GM12878 (cell line): ENCODE results near the gene STAT5B. TPM values are rescaled to one million over a fixed set of nuclear protein-coding genes. Genes with fewer than 3 reads are reported as not detected.

Experiments
- ATAC-seq: fragments of 200-7000 bp; cut with Tn5 transposase; 3 replicates; pipeline ENCODE4 v1.9.1; 2020; ENCODE audit warnings: mild to moderate bottlenecking, moderate library complexity
- BruUV-seq: library from RNA; stranded (reverse); fragments of 400-500 nt; replicated peaks from 2 replicates; lab custom pipeline; 2021; lab: Mats Ljungman, UMichigan
- CTCF ChIA-PET: fragments of 300-600 bp; sonication (Branson Sonifier 250); formaldehyde crosslinking; extraction: SDS; loops from one replicate; lab custom pipeline; 2021; ENCODE audit warnings: inconsistent platforms; lab: Yijun Ruan, JAX
- POLR2A ChIA-PET: fragments of 350-600 bp; formaldehyde crosslinking; extraction: SDS; loops from one replicate; lab custom pipeline; 2021; ENCODE audit warnings: inconsistent platforms; lab: Charles Lee
- RAD21 ChIA-PET: fragments of 300-600 bp; sonication (Branson Sonifier 250); formaldehyde crosslinking; loops from one replicate; lab custom pipeline; 2023; ENCODE audit warnings: antibody characterized with exemption; ENCODE audit not compliant: unreplicated experiment; lab: Charles Lee
- SMC1A ChIA-PET: fragments of 300-600 bp; sonication (Branson Sonifier 250); formaldehyde crosslinking; loops from one replicate; lab custom pipeline; 2023; ENCODE audit not compliant: unreplicated experiment, uncharacterized antibody; lab: Charles Lee
- DNase-seq: peaks from one replicate; pipeline ENCODE4 v3.0.0-alpha.2; 2011; ENCODE audit warnings: low read depth, low spot score
- FAIRE-seq: peaks from 3 replicates; lab custom pipeline; 2011; peaks lifted over from hg19 to GRCh38; lab: Jason Lieb, UNC
- H2AFZ ChIP-seq: 2 replicates; pipeline ENCODE4 v1.6.0; 2011; ENCODE audit warnings: low read depth, low read length, control low read depth; ENCODE audit not compliant: control insufficient read depth
- H3K27ac ChIP-seq: 2 replicates; pipeline ENCODE4 v1.5.1; 2011; ENCODE audit warnings: control low read depth; ENCODE audit not compliant: control insufficient read depth, insufficient read depth
- H3K27me3 ChIP-seq, 2 experiments: replicated peaks in 1 of 2; 2 replicates each; pipeline versions ENCODE4 v1.6.0 to v1.6.1; 2011; ENCODE audit warnings: low read length in 1 of 2; ENCODE audit not compliant: control insufficient read depth in 2 of 2, insufficient read depth in 2 of 2
- H3K36me3 ChIP-seq, 2 experiments: 2 replicates each; pipeline ENCODE4 v1.5.1; 2011; ENCODE audit warnings: low read length in 1 of 2; ENCODE audit not compliant: control insufficient read depth in 2 of 2, insufficient read depth in 2 of 2
- H3K4me1 ChIP-seq: 2 replicates; pipeline ENCODE4 v1.6.1; 2011; ENCODE audit warnings: mild to moderate bottlenecking, low read length, moderate library complexity, mixed read lengths; ENCODE audit not compliant: control insufficient read depth, insufficient read depth
- H3K4me2 ChIP-seq: 2 replicates; pipeline ENCODE4 v1.6.0; 2011; ENCODE audit warnings: control low read depth; ENCODE audit not compliant: control insufficient read depth, insufficient read depth
- H3K4me3 ChIP-seq: fragments of 200-600 bp; sonication (generic); 2 replicates; pipeline ENCODE4 v1.5.1; 2016
- H3K79me2 ChIP-seq: 2 replicates; pipeline ENCODE4 v1.6.0; 2011; ENCODE audit warnings: low read length; ENCODE audit not compliant: control insufficient read depth, insufficient read depth
- H3K9ac ChIP-seq: 2 replicates; pipeline ENCODE4 v1.8.0; 2011; ENCODE audit warnings: low read length, control low read depth, mixed read lengths; ENCODE audit not compliant: control insufficient read depth, insufficient read depth
- H3K9me3 ChIP-seq: replicated peaks from 3 replicates; pipeline ENCODE4 v1.5.1; 2011; ENCODE audit warnings: mild to moderate bottlenecking, low read length; ENCODE audit not compliant: control insufficient read depth, insufficient read depth
- H4K20me1 ChIP-seq: 2 replicates; pipeline ENCODE4 v1.6.0; 2011; ENCODE audit not compliant: control insufficient read depth, insufficient read depth
- CUX1 ChIP-seq: IDR thresholded peaks from 2 replicates; pipeline ENCODE4 v1.6.1; 2012; ENCODE audit warnings: improper control_type of control experiment, low read depth, low read length; ENCODE audit not compliant: insufficient replicate concordance
- FOS ChIP-seq: IDR thresholded peaks from 3 replicates; pipeline ENCODE4 v1.6.1; 2011; ENCODE audit warnings: borderline replicate concordance; ENCODE audit not compliant: insufficient read length; ENCODE audit errors: extremely low read depth
- HDGF ChIP-seq: fragments of 450-650 bp; IDR thresholded peaks from 2 replicates; pipeline ENCODE4 v1.6.1; 2016; ENCODE audit warnings: antibody characterized with exemption
- IKZF2 ChIP-seq, 2 experiments: fragments of 450-650 bp; IDR thresholded peaks; 2 replicates each; pipeline ENCODE4 v1.6.1; 2017; ENCODE audit warnings: mild to moderate bottlenecking in 2 of 2, moderate library complexity in 2 of 2
- KAT2A ChIP-seq: conservative IDR thresholded peaks from 2 replicates; pipeline ENCODE4 v1.6.1; 2011; ENCODE audit warnings: low read depth, low read length; ENCODE audit not compliant: control insufficient read depth
- SUZ12 ChIP-seq: fragments of 200-600 bp; sonication (generic); IDR thresholded peaks from one replicate; pipeline ENCODE4 v1.6.1; 2018; ENCODE audit warnings: antibody characterized with exemption, mild to moderate bottlenecking; ENCODE audit not compliant: unreplicated experiment
- WGBS: methylation state at CpG from one replicate; pipeline ENCODE4 v1.1.6; 2016; ENCODE audit warnings: low lambda C conversion rate; ENCODE audit not compliant: insufficient replicate concordance, insufficient coverage; ENCODE audit errors: missing lambda C conversion rate; 5-methylcytosine and 5-hydroxymethylcytosine counted together
- in situ Hi-C: fragments of 300-500 bp; cut with MboI; formaldehyde crosslinking; loops from 9 replicates; pipeline ENCODE4 v1.14.3; 2018; ENCODE audit warnings: mixed read lengths
- intact Hi-C: fragments of 100-400 bp; cut with micrococcal nuclease; formaldehyde crosslinking; loops from one replicate; pipeline ENCODE4 v1.14.2; 2022; ENCODE audit not compliant: unreplicated experiment
- polyA plus RNA-seq, 11 experiments: library from polyadenylated mRNA; depleted of rRNA in 4 of 11; unstranded in 6 of 11; stranded (reverse) in 5 of 11; fragments of >200 nt; fragmentation: Nextera tagmentation in 4 of 11; fragmentation: Illumina TruSeq in 1 of 11; extraction: Ambion mirVana in 4 of 11; extraction: Trizol in 1 of 11; gene quantifications; 1 replicate in 1 of 11; 2 replicates in 10 of 11; pipeline versions ENCODE4 v1.2.1 to v1.2.3, GENCODE V29; 2011 to 2016; ENCODE audit warnings: inconsistent platforms in 2 of 11, missing spikeins in 2 of 11, low read depth in 1 of 11
- total RNA-seq, 4 experiments: library from RNA; depleted of rRNA in 3 of 4; stranded (reverse); fragments of >200 nt in 3 of 4; fragmentation: Illumina TruSeq in 1 of 4; extraction: Trizol in 1 of 4; gene quantifications; 2 replicates each; pipeline versions ENCODE4 v1.2.1 to v1.2.3, GENCODE V29; 2013 to 2021
- TF ChIP-seq, protein P1 (sequence below): IDR thresholded peaks from 2 replicates; pipeline ENCODE4 v1.6.1; 2012; ENCODE audit warnings: mild to moderate bottlenecking, low read depth, low read length

Gene STAT5B
- total and polyA plus RNA-seq, 10 of the 15 experiments (the other 5 are each of a cell fraction or from before 2014, with no cell fraction given): 11.0 to 69.6 (median 46.7) TPM

- ATAC-seq (no peak), FAIRE-seq (no peak), DNase-seq (no peak)
- WGBS: 3% methylated on average over 22 of the region's 33 CpGs
- Histone ChIP-seq H4K20me1 (no peaks in the 10 kb centered on the region), H3K27me3 (no peaks in the 10 kb centered on the region), H3K9ac (no peak overlapping the region), H2AFZ (peak overlapping the region; percentile 62; the same call in 1 of the 2 replicates), H3K79me2 (no peaks in the 10 kb centered on the region), H3K4me2 (peak overlapping the region; percentile 94), H3K9me3 (no peaks in the 10 kb centered on the region), H3K4me3 (peak overlapping the region; percentile 21; the same call in 1 of the 2 replicates), H3K36me3 (no peaks in the 10 kb centered on the region), H3K4me1 (peaks cover 39% of the 10 kb centered on the region), H3K27ac (no peak overlapping the region)
- CTCF ChIA-PET: interaction anchor here (0.8 to 4.6 kb wide), 23 partner anchors 13 to 498 kb away, joined by 3 to 138 read pairs (median 10); partner anchors contain the start of genes DHX58, DNAJC7, GHDC and KAT2A
- intact Hi-C loops: loop anchor here (2.0 to 10.0 kb wide), 4 partner anchors 107 to 224 kb away; partner anchors contain the start of genes CNP and STAT5A
- POLR2A ChIA-PET: interaction anchor here (0.6 to 1.9 kb wide), 3 partner anchors 61 to 435 kb away, joined by 3 to 15 read pairs (median 7); partner anchors contain the start of gene DHX58
- RAD21 ChIA-PET: interaction anchor here (0.8 to 4.7 kb wide), 12 partner anchors 10 to 225 kb away, joined by 3 to 78 read pairs (median 6); partner anchors contain the start of genes DHX58, GHDC and KAT2A
- SMC1A ChIA-PET: interaction anchor here (1.2 to 4.7 kb wide), 11 partner anchors 13 to 160 kb away, joined by 3 to 53 read pairs (median 7); partner anchors contain the start of genes DHX58, GHDC, KAT2A and NKIRAS2
- TF ChIP-seq SUZ12: no peak
- TF ChIP-seq, protein P1, sequence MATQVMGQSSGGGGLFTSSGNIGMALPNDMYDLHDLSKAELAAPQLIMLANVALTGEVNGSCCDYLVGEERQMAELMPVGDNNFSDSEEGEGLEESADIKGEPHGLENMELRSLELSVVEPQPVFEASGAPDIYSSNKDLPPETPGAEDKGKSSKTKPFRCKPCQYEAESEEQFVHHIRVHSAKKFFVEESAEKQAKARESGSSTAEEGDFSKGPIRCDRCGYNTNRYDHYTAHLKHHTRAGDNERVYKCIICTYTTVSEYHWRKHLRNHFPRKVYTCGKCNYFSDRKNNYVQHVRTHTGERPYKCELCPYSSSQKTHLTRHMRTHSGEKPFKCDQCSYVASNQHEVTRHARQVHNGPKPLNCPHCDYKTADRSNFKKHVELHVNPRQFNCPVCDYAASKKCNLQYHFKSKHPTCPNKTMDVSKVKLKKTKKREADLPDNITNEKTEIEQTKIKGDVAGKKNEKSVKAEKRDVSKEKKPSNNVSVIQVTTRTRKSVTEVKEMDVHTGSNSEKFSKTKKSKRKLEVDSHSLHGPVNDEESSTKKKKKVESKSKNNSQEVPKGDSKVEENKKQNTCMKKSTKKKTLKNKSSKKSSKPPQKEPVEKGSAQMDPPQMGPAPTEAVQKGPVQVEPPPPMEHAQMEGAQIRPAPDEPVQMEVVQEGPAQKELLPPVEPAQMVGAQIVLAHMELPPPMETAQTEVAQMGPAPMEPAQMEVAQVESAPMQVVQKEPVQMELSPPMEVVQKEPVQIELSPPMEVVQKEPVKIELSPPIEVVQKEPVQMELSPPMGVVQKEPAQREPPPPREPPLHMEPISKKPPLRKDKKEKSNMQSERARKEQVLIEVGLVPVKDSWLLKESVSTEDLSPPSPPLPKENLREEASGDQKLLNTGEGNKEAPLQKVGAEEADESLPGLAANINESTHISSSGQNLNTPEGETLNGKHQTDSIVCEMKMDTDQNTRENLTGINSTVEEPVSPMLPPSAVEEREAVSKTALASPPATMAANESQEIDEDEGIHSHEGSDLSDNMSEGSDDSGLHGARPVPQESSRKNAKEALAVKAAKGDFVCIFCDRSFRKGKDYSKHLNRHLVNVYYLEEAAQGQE: no peak
- 0 out of 2 replicates have a peak, but pooled peaks have one; percentile 25 for TF ChIP-seq HDGF
- TF ChIP-seq CUX1: no peak
- TF ChIP-seq IKZF2 (IDR thresholded peaks at IDR 0.05): no peak
- TF ChIP-seq FOS: no peak
- TF ChIP-seq KAT2A: no peak
- BruUV-seq: no TSS peak
- in situ Hi-C loops: no loop called here
Observed at GRCh38 chr17:42180411-42180921, 95.7 kb downstream of the STAT5B start.
